ENCODE data around the gene CAP1. TPM values are rescaled to one million over a fixed set of nuclear protein-coding genes. Genes with fewer than 3 reads are reported as not detected.

CAP1 gene, protein sequence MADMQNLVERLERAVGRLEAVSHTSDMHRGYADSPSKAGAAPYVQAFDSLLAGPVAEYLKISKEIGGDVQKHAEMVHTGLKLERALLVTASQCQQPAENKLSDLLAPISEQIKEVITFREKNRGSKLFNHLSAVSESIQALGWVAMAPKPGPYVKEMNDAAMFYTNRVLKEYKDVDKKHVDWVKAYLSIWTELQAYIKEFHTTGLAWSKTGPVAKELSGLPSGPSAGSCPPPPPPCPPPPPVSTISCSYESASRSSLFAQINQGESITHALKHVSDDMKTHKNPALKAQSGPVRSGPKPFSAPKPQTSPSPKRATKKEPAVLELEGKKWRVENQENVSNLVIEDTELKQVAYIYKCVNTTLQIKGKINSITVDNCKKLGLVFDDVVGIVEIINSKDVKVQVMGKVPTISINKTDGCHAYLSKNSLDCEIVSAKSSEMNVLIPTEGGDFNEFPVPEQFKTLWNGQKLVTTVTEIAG
- total RNA-seq (100 to 1,000 TPM; 177 to 201 TPM), polyA plus RNA-seq (ENCODE audit: insufficient read length in 2 of 2) (100 to 1,000 TPM; 157 to 170 TPM)
- long read RNA-seq, donor 1, transcript CAP1-202 (13 exons, 1,496 nt) = minor isoform, 5 of 139 reads
- long read RNA-seq, donor 1, transcript CAP1-203 (13 exons, 3,105 nt) = minor isoform, 14 of 139 reads
- long read RNA-seq, donor 1, transcript CAP1-206 (13 exons, 2,217 nt) = major isoform, 16 of 139 reads
- long read RNA-seq, donor 1, transcript CAP1-201 (13 exons, 2,592 nt) = minor isoform, 5 of 139 reads
- long read RNA-seq, donor 1, partial matches to known transcripts = 89 of 139 reads
- long read RNA-seq, donor 1, other reads (novel, unspliced or antisense) = 5 of 139 reads
- long read RNA-seq, donor 2, partial matches to known transcripts = 0 of 11 reads
- long read RNA-seq, donor 2, other reads (novel, unspliced or antisense) = 0 of 11 reads
- long read RNA-seq, donor 3, partial matches to known transcripts = 7 of 18 reads
- long read RNA-seq, donor 3, other reads (novel, unspliced or antisense) = 0 of 18 reads
- long read RNA-seq, donor 4, transcript CAP1-206 (13 exons, 2,217 nt) = major isoform, 10 of 21 reads
- long read RNA-seq, donor 4, partial matches to known transcripts = 0 of 21 reads
- long read RNA-seq, donor 4, other reads (novel, unspliced or antisense) = 0 of 21 reads

DNA sequence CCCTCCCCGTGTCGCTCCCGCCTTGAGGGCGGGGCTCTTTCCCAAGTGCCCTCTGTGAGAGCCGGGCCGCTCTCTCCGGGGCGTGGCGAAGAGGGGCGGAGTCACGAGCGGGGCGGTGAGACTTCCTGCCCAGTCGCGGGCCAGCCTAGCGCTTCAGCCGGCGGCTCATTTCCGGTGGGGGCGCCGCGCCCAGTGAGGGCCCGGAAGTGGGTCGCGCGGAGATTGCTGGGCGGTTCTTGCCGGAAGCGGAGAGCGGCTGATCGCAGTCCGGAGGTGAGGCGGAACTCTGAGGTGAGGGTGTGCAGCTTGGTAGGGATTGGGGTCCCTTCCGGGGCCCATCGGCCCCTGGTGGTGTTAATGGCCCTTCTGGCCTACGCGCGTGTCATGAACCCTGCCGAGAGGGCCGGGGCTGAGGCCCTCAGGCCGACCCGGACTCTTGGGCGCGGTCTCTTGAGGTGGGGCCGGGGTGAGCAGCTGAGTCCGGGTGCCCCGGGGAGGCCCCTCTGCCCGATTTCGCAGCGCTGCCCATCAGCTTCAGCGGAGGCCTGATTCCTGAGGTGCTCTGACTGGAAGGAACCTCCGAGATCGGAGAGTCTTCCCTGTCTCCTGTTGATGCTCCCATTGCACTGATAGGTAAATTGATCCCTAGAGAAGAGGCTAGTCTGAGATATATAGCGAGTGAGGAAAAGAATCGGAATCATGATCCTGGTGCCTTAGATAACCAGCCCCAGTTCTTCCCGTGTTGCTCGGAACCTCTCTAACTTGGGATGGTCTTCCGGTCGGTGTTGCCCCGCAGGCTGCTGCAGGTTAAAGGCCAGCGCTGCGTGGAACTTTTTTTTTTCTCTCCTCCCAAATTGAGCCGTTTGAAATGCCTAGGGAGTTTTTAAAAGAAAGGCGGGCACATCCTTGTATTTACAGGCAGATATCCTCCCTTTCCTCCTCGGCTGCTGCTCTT lies at the start of gene CAP1:
Gene CAP1 (plus strand): TSS at position 219 of the 955 bp plus-strand sequence. CDS start 18,618 bp downstream, outside the sequence.
- H3K4me1 ChIP-seq (ENCODE audit: control insufficient read depth, insufficient read depth, low read length) = peaks cover 34% of the 10 kb centered on the region
- WGBS (ENCODE audit: insufficient coverage) = under 1% methylated on average over 58 of the region's 65 CpGs

GRCh38 chr1:39992234-39992633 lies 48.3 kb upstream of the CAP1 start:
- whole genome bisulfite sequencing (ENCODE audit: insufficient coverage) = no CpG with 5 or more reads among the region's 2 CpGs
- Histone ChIP-seq H3K9me3 (ENCODE audit: control insufficient read depth, insufficient read depth, low read length) (no peaks in the 10 kb centered on the region), H3K27me3 (ENCODE audit: control insufficient read depth, insufficient read depth, low read length) (no peaks in the 10 kb centered on the region), H3K27ac (ENCODE audit: low read depth, low read length) (no peak overlapping the region), H3K4me3 (ENCODE audit: low read depth, low read length) (no peak overlapping the region), H3K4me1 (ENCODE audit: control insufficient read depth, insufficient read depth, low read length) (peaks cover 6% of the 10 kb centered on the region), H3K36me3 (ENCODE audit: control insufficient read depth, insufficient read depth, low read length) (no peaks in the 10 kb centered on the region)
- DNase-seq (ENCODE audit: low read depth in 4 of 6, low spot score in 6 of 6) = no peak

More for the DNA sequence above, at the start of gene CAP1:
- peak; percentile 92 to 100 (median 98) for DNase-seq (ENCODE audit: low read depth in 4 of 6, low spot score in 6 of 6)
- Histone ChIP-seq H3K27ac (ENCODE audit: low read depth, low read length) (peak within 1 kb of the TSS; percentile 98), H3K27me3 (ENCODE audit: control insufficient read depth, insufficient read depth, low read length) (no peaks in the 10 kb centered on the region), H3K9me3 (ENCODE audit: control insufficient read depth, insufficient read depth, low read length) (no peaks in the 10 kb centered on the region), H3K36me3 (ENCODE audit: control insufficient read depth, insufficient read depth, low read length) (peaks cover 8% of the 10 kb centered on the region), H3K4me3 (ENCODE audit: low read depth, low read length) (peak within 1 kb of the TSS; percentile 100)

GRCh38 chr1:39992888-39993287 lies 47.6 kb upstream of the CAP1 start:
- H3K9me3 ChIP-seq (ENCODE audit: control insufficient read depth, insufficient read depth, low read length) = no peaks in the 10 kb centered on the region
- WGBS (ENCODE audit: insufficient coverage) = 94% methylated on average over 5 of the region's 5 CpGs
- H3K36me3 ChIP-seq (ENCODE audit: control insufficient read depth, insufficient read depth, low read length) = no peaks in the 10 kb centered on the region
- no peak for DNase-seq (ENCODE audit: low read depth in 4 of 6, low spot score in 6 of 6)
- H3K27me3 ChIP-seq (ENCODE audit: control insufficient read depth, insufficient read depth, low read length) = no peaks in the 10 kb centered on the region
- H3K4me3 ChIP-seq (ENCODE audit: low read depth, low read length) = no peak overlapping the region
- H3K4me1 ChIP-seq (ENCODE audit: control insufficient read depth, insufficient read depth, low read length) = peaks cover 6% of the 10 kb centered on the region
- no peak overlapping the region for H3K27ac ChIP-seq (ENCODE audit: low read depth, low read length)

- Histone ChIP-seq H3K27ac (ENCODE audit: low read depth, low read length) (no peak overlapping the region), H3K9me3 (ENCODE audit: control insufficient read depth, insufficient read depth, low read length) (no peaks in the 10 kb centered on the region), H3K4me1 (ENCODE audit: control insufficient read depth, insufficient read depth, low read length) (no peaks in the 10 kb centered on the region), H3K36me3 (ENCODE audit: control insufficient read depth, insufficient read depth, low read length) (no peaks in the 10 kb centered on the region), H3K27me3 (ENCODE audit: control insufficient read depth, insufficient read depth, low read length) (no peaks in the 10 kb centered on the region), H3K4me3 (ENCODE audit: low read depth, low read length) (no peak overlapping the region)
- WGBS (ENCODE audit: insufficient coverage) = 50% methylated on average over 1 of the region's 1 CpG
- peak in 1 of 6 donors; percentile 6 for DNase-seq (ENCODE audit: low read depth in 4 of 6, low spot score in 6 of 6)
Measured at GRCh38 chr1:39995973-39996393, 44.5 kb upstream of the CAP1 start.

DNA sequence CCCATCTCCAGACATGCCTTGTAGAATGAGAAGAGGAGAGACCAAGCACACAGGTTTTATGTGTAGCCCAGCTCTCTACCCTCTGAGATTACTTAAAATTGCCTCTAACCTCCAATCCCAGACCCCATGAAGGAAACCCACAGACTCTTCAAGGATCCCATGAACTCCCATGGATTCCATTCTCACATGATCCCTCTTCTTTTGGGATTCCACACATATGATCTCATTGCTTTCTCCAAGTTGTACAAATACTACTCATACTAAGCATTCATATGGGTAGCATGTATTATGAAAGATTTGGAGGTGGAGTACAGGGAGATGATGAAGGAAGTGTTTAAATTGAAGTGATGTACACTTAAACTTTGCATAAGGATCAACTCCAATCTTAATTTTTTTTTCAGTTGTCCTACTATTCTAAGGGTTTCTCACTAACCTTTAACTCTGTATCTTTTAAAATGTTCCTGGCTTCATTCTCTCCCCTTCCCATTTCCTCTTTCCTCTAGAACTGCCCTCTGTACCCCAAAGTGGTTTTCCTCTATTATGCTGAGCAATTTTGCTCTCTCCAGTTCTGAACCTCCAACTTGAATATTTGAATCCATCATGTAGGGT lies 44.0 kb upstream of the CAP1 start:
- Histone ChIP-seq H3K27ac (ENCODE audit: low read depth, low read length) (no peak overlapping the region), H3K9me3 (ENCODE audit: control insufficient read depth, insufficient read depth, low read length) (no peaks in the 10 kb centered on the region), H3K4me3 (ENCODE audit: low read depth, low read length) (no peak overlapping the region), H3K36me3 (ENCODE audit: control insufficient read depth, insufficient read depth, low read length) (no peaks in the 10 kb centered on the region), H3K4me1 (ENCODE audit: control insufficient read depth, insufficient read depth, low read length) (no peaks in the 10 kb centered on the region), H3K27me3 (ENCODE audit: control insufficient read depth, insufficient read depth, low read length) (no peaks in the 10 kb centered on the region)
- no peak for DNase-seq (ENCODE audit: low read depth in 4 of 6, low spot score in 6 of 6)

DNA sequence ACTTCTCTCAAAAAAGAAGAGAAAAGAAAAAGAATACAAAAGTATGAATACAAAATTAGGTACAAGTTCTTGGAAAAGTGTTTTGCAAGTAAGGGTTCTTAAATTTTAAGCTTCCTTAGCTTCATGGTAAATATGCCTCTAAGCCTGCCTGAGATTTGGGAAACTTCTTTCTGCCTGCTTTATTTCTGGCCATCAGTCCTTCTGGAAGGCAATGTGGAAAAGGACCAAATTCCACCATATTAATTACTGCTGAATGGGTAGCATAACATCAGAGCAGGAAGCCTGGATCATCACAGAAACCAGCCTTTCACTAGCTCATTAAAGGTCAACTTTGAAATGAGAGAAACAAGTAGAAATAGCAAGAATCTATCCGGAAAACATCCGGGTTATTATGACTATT lies 39.1 kb upstream of the CAP1 start:
- WGBS (ENCODE audit: insufficient coverage) = no CpG with 5 or more reads among the region's 2 CpGs
- no peaks in the 10 kb centered on the region for H3K4me1 ChIP-seq (ENCODE audit: control insufficient read depth, insufficient read depth, low read length)
- H3K4me3 ChIP-seq (ENCODE audit: low read depth, low read length) = no peak overlapping the region
- no peaks in the 10 kb centered on the region for H3K9me3 ChIP-seq (ENCODE audit: control insufficient read depth, insufficient read depth, low read length)
- no peak for DNase-seq (ENCODE audit: low read depth in 4 of 6, low spot score in 6 of 6)
- no peaks in the 10 kb centered on the region for H3K27me3 ChIP-seq (ENCODE audit: control insufficient read depth, insufficient read depth, low read length)
- no peak overlapping the region for H3K27ac ChIP-seq (ENCODE audit: low read depth, low read length)
- no peaks in the 10 kb centered on the region for H3K36me3 ChIP-seq (ENCODE audit: control insufficient read depth, insufficient read depth, low read length)

DNA sequence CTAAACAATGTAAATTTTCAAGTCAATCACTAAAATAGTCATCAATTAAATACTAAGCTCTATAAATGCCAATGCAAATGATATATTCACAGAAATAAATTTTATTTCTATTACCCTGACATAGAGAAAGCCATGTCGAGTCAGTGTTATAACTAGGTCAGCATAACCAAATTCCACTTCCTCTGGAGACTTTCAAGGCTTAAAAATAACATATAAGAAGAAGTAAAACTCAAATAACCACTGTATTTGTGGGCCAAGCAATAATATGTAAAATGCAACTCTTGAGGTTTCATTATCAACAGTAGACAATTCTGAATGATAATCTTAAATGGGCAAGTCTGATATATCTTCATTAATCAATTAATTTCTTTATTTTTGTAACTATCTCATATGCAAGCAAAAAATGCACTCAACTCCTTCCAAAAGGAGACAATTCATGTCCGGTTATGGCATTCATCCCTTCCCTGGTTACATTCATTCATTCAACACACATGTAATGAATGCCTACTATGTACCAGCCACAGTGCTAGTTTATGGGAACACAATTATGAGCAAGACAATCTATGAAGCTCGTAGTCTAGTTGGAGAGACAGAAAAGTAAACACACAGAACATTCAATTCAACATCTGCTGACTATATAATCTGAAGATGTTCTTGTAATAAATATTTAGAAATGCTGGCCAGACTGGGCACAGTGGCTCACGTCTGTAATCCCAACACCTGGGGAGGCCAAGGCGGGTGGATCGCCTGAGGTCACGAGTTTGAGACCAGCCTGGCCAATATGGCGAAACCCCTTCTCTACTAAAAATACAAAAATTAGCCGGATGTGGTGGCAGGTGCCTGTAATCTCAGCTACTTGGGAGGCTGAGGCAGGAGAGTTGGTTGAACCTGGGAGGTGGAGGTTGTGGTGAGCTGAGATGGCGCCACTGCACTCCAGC lies 37.1 kb upstream of the CAP1 start:
- H3K9me3 ChIP-seq (ENCODE audit: control insufficient read depth, insufficient read depth, low read length) = no peaks in the 10 kb centered on the region
- DNase-seq (ENCODE audit: low read depth in 4 of 6, low spot score in 6 of 6) = no peak
- H3K27ac ChIP-seq (ENCODE audit: low read depth, low read length) = no peak overlapping the region
- no peaks in the 10 kb centered on the region for H3K4me1 ChIP-seq (ENCODE audit: control insufficient read depth, insufficient read depth, low read length)
- WGBS (ENCODE audit: insufficient coverage) = 82% methylated on average over 2 of the region's 10 CpGs
- no peak overlapping the region for H3K4me3 ChIP-seq (ENCODE audit: low read depth, low read length)
- no peaks in the 10 kb centered on the region for H3K27me3 ChIP-seq (ENCODE audit: control insufficient read depth, insufficient read depth, low read length)
- no peaks in the 10 kb centered on the region for H3K36me3 ChIP-seq (ENCODE audit: control insufficient read depth, insufficient read depth, low read length)

GRCh38 chr1:40004857-40005256 lies 35.7 kb upstream of the CAP1 start:
- peak in 1 of 6 donors; percentile 83 for DNase-seq (ENCODE audit: low read depth in 4 of 6, low spot score in 6 of 6)
- Histone ChIP-seq H3K36me3 (ENCODE audit: control insufficient read depth, insufficient read depth, low read length) (no peaks in the 10 kb centered on the region), H3K4me3 (ENCODE audit: low read depth, low read length) (no peak overlapping the region), H3K27ac (ENCODE audit: low read depth, low read length) (no peak overlapping the region), H3K27me3 (ENCODE audit: control insufficient read depth, insufficient read depth, low read length) (no peaks in the 10 kb centered on the region), H3K4me1 (ENCODE audit: control insufficient read depth, insufficient read depth, low read length) (no peaks in the 10 kb centered on the region), H3K9me3 (ENCODE audit: control insufficient read depth, insufficient read depth, low read length) (no peaks in the 10 kb centered on the region)
- WGBS (ENCODE audit: insufficient coverage) = 89% methylated on average over 1 of the region's 2 CpGs

All from spinal cord (tissue), 10 donors.